Mesenchymal stem cell (in vitro differentiated cells and primary cell): ENCODE data around the gene XCL1.

ENCODE experiments used
- DNase-seq: peaks from one replicate; pipeline ENCODE4 v3.0.0-alpha.2; 2013
- H2AFZ ChIP-seq: one replicate; pipeline ENCODE4 v1.6.1; 2013; ENCODE audit warnings: low read depth, mild to moderate bottlenecking, control low read depth, inconsistent platforms, low read length, moderate library complexity
- H2AK5ac ChIP-seq: 2 replicates; pipeline ENCODE4 v1.6.1; 2013; ENCODE audit warnings: low read length, moderate library complexity, mild to moderate bottlenecking, inconsistent platforms; ENCODE audit not compliant: severe bottlenecking
- H2BK120ac ChIP-seq: one replicate; pipeline ENCODE4 v1.6.1; 2013; ENCODE audit warnings: low read depth, mild to moderate bottlenecking, inconsistent platforms, low read length, moderate library complexity
- H2BK12ac ChIP-seq, 2 experiments: one replicate each; pipeline ENCODE4 v1.6.1; 2013; ENCODE audit warnings: inconsistent platforms in 2 of 2, low read length in 2 of 2, mild to moderate bottlenecking in 2 of 2, moderate library complexity in 2 of 2, control low read depth in 1 of 2
- H2BK15ac ChIP-seq: one replicate; pipeline ENCODE4 v1.6.1; 2013; ENCODE audit warnings: mild to moderate bottlenecking, low read depth, inconsistent platforms; ENCODE audit not compliant: poor library complexity, severe bottlenecking
- H2BK5ac ChIP-seq: 2 replicates; pipeline ENCODE4 v1.6.1; 2013; ENCODE audit warnings: low read depth, mild to moderate bottlenecking, low read length, control low read depth, inconsistent platforms; ENCODE audit not compliant: poor library complexity, severe bottlenecking
- H3K14ac ChIP-seq, 2 experiments: one replicate each; pipeline ENCODE4 v1.6.1; 2013; ENCODE audit warnings: inconsistent platforms in 2 of 2, low read length in 2 of 2, control low read depth in 1 of 2, mild to moderate bottlenecking in 1 of 2, moderate library complexity in 1 of 2
- H3K18ac ChIP-seq, 2 experiments: one replicate each; pipeline ENCODE4 v1.6.1; 2013; ENCODE audit warnings: inconsistent platforms in 2 of 2, low read length in 2 of 2, control low read depth in 1 of 2, low read depth in 1 of 2, mild to moderate bottlenecking in 1 of 2
- H3K23ac ChIP-seq, 2 experiments: one replicate each; pipeline ENCODE4 v1.6.1; 2013; ENCODE audit warnings: inconsistent platforms in 2 of 2, low read length in 2 of 2, mild to moderate bottlenecking in 2 of 2, moderate library complexity in 2 of 2, control low read depth in 1 of 2
- H3K27ac ChIP-seq: 2 replicates; pipeline ENCODE4 v1.5.1; 2013; ENCODE audit warnings: mild to moderate bottlenecking, moderate library complexity, low read length, control low read depth, inconsistent platforms; ENCODE audit not compliant: poor library complexity, severe bottlenecking
- H3K27me3 ChIP-seq, 2 experiments: 2 replicates each; pipeline versions ENCODE4 v1.6.1 to v1.7.0; 2013; ENCODE audit warnings: low read length in 2 of 2, mild to moderate bottlenecking in 2 of 2, moderate library complexity in 2 of 2, control low read depth in 1 of 2, inconsistent platforms in 1 of 2; ENCODE audit not compliant: control insufficient read depth in 1 of 2, insufficient read depth in 1 of 2
- H3K36me3 ChIP-seq, 2 experiments: 2 replicates each; pipeline versions ENCODE4 v1.6.1 to v1.7.0; 2013; ENCODE audit warnings: low read length in 2 of 2, control low read depth in 1 of 2, inconsistent platforms in 1 of 2, low read depth in 1 of 2, mild to moderate bottlenecking in 1 of 2; ENCODE audit not compliant: insufficient read depth in 2 of 2, control insufficient read depth in 1 of 2
- H3K4ac ChIP-seq, 2 experiments: one replicate each; pipeline ENCODE4 v1.6.1; 2013; ENCODE audit warnings: inconsistent platforms in 2 of 2, low read length in 2 of 2, mild to moderate bottlenecking in 2 of 2, moderate library complexity in 2 of 2, control low read depth in 1 of 2, low read depth in 1 of 2
- H3K4me1 ChIP-seq: 2 replicates; pipeline ENCODE4 v1.6.1; 2013; ENCODE audit warnings: low read depth, low read length, control low read depth; ENCODE audit not compliant: control insufficient read depth, insufficient read depth
- H3K4me2 ChIP-seq: 2 replicates; pipeline ENCODE4 v1.6.1; 2013; ENCODE audit warnings: low read length, mild to moderate bottlenecking, inconsistent platforms; ENCODE audit not compliant: poor library complexity, severe bottlenecking
- H3K4me3 ChIP-seq, 2 experiments: 2 replicates each; pipeline versions ENCODE4 v1.5.1 to v1.7.0; 2013; ENCODE audit warnings: low read length in 2 of 2, mild to moderate bottlenecking in 2 of 2, control low read depth in 1 of 2, low read depth in 1 of 2; ENCODE audit not compliant: insufficient read depth in 1 of 2
- H3K79me1 ChIP-seq: replicated peaks from 2 replicates; pipeline ENCODE4 v1.6.1; 2013; ENCODE audit warnings: mild to moderate bottlenecking, control low read depth, low read length, inconsistent platforms; ENCODE audit not compliant: poor library complexity, severe bottlenecking
- H3K9ac ChIP-seq: 2 replicates; pipeline ENCODE4 v1.7.0; 2013; ENCODE audit warnings: mild to moderate bottlenecking, low read length, moderate library complexity
- H3K9me3 ChIP-seq: 2 replicates; pipeline ENCODE4 v1.7.0; 2013; ENCODE audit warnings: mild to moderate bottlenecking, low read length; ENCODE audit not compliant: control insufficient read depth
- H4K8ac ChIP-seq: one replicate; pipeline ENCODE4 v1.6.1; 2013; ENCODE audit warnings: inconsistent platforms, mild to moderate bottlenecking, low read length, moderate library complexity
- H4K91ac ChIP-seq: one replicate; pipeline ENCODE4 v1.6.1; 2013; ENCODE audit warnings: mild to moderate bottlenecking, low read length, inconsistent platforms
- WGBS: methylation state at CpG from one replicate; pipeline ENCODE4 v1.1.7; 2013; ENCODE audit warnings: mixed read lengths; 5-methylcytosine and 5-hydroxymethylcytosine counted together

Gene XCL1

DNA sequence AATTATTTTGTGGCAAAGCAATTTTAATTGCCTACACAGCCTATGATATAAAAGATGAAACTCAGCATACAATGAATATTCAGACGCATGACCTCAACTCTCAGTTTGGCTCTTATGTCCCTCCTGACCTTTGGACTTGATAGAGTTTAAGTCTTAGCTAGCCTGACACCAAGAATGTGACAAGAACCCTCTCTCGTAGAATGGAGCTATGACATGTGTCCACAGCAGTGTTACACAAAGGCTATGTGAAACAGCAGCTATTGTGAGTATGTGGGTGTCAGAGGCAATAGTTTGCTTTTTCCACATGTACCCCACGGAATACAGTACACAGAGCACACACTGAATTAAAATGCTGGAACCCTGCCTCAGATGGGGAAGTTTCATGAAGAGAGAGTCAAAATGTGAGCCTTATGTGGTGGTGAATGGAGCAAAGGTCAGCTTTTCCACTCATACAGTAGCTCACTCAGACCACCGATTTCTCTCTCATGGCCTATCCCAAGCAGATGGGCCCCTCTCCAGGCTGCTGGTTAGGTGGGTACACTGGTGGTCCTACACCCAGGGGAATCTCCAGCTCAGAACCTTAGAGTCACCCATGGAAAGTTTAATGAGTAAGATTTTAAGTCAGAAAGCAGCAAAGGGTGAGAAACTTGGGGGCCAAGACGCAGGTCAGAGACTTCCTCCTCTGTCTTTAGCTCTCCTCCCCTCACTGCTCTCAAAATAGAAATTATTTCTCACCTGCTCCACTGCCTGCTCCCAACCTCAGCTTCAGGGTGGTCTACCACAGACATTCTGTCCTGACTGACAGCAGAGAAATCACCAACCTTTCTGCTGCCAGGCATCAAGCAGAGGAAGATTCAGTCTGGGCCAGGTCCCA is 22.5 kb upstream of the XCL1 start:
- Histone ChIP-seq H3K4me1 (no peaks in the 10 kb centered on the region), H3K4ac (no peak overlapping the region), H4K91ac (no peak overlapping the region), H3K4me3 (no peak overlapping the region), H3K14ac (peak overlapping the region in 1 of 2 experiments; percentile 71), H3K4me2 (no peak overlapping the region), H2AFZ (no peak overlapping the region), H3K23ac (no peak overlapping the region), H2AK5ac (no peak overlapping the region), H3K9me3 (no peaks in the 10 kb centered on the region), H2BK120ac (no peak overlapping the region), H2BK15ac (no peak overlapping the region), H4K8ac (no peak overlapping the region), H3K36me3 (no peaks in the 10 kb centered on the region), H3K18ac (no peak overlapping the region), H3K79me1 (no peaks in the 10 kb centered on the region), H3K27ac (no peak overlapping the region), H3K9ac (no peak overlapping the region), H2BK12ac (no peak overlapping the region), H3K27me3 (no peaks in the 10 kb centered on the region), H2BK5ac (no peak overlapping the region)
- 70% methylated on average over 4 of the region's 5 CpGs for WGBS
- no peak for DNase-seq

DNA sequence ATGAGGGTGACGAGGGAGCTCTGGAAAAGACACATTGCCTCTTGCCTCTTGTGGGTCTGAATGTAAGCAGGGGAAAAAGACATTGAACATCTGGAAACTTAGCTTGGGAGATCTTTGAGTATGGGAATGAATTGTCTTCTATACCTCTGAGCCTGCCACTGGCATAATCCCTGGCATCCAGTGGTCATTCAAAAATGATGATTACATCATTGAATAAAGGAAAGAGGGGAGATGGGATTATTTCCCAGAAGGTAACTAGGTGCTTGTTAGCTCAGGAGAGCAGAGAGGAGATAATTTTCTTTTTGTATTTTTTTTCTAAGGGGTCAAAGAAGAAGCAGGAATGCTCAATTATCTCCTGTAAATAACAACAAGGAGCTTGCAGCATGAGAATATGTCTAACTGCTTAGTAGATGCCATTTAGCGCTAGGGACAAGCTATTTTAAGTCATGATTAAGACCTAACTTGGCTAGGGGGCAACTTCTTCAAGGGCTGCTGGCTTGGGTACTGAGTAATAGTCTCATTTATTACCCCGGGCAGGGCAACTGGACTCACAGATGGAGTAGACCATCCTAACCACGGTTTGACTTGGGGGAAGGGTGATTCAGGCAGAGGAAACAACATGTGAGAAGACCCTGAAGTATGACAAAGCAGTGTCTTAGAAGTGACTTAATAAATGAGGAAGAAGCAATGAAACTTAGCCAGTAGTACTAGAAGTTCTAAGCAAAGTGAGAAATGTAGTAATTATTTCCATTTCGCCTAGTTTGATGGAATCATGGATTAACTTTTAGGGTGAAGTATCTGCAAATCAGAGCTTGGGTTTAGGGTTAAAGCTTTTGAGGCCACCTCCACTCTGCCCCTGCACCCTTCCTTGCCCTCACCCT is 21.6 kb upstream of the XCL1 start:
- no peak overlapping the region for H3K4me3 ChIP-seq
- no peak overlapping the region for H2BK120ac ChIP-seq
- H4K8ac ChIP-seq, result no peak overlapping the region
- H3K14ac ChIP-seq, result no peak overlapping the region
- no peak overlapping the region for H3K23ac ChIP-seq
- no peak overlapping the region for H2AFZ ChIP-seq
- no peaks in the 10 kb centered on the region for H3K36me3 ChIP-seq
- no peak overlapping the region for H2BK15ac ChIP-seq
- no peak overlapping the region for H4K91ac ChIP-seq
- no peak overlapping the region for H3K4ac ChIP-seq
- 88% methylated on average over 5 of the region's 5 CpGs for WGBS
- no peak overlapping the region for H3K18ac ChIP-seq
- H3K27me3 ChIP-seq, result no peaks in the 10 kb centered on the region
- no peak overlapping the region for H2BK5ac ChIP-seq
- no peaks in the 10 kb centered on the region for H3K9me3 ChIP-seq
- H3K79me1 ChIP-seq, result no peaks in the 10 kb centered on the region
- no peak overlapping the region for H3K27ac ChIP-seq
- no peak overlapping the region for H2AK5ac ChIP-seq
- no peaks in the 10 kb centered on the region for H3K4me1 ChIP-seq
- no peak for DNase-seq
- H2BK12ac ChIP-seq, result no peak overlapping the region
- H3K9ac ChIP-seq, result no peak overlapping the region
- no peak overlapping the region for H3K4me2 ChIP-seq

DNA sequence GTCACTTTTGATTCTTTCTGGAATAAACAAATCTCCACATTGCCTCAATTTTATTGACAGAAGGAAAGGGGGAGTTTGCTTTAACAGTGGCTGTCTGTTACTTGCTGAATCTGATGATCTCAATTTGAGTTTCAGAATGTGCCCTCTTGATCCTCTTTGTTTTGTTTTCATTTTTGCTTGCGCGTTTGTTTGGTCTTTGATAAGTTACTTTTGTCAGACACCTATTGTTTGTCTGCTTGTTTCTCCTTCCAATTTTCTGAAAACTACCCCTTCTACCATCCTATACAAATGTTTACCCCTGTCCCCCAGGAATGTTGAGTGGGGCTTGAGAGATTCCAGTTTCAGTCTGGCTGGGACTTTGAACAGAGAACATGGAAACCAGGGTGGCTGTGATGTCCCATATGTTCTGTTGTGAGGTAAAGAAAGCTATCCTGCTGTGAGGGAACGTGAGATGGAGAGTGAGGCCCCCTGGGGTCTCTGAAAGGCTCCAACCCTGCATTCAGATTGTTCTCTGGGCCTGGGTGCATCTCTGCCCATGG is 20.8 kb upstream of the XCL1 start:
- Histone ChIP-seq H3K14ac (no peak overlapping the region), H3K4me1 (no peaks in the 10 kb centered on the region), H3K36me3 (no peaks in the 10 kb centered on the region), H3K9ac (no peak overlapping the region), H3K79me1 (no peaks in the 10 kb centered on the region), H3K23ac (no peak overlapping the region), H3K18ac (peak overlapping the region in 1 of 2 experiments; percentile 59), H4K8ac (peak overlapping the region; percentile 31), H2AK5ac (no peak overlapping the region), H2BK12ac (peak overlapping the region in 1 of 2 experiments; percentile 68), H3K4ac (no peak overlapping the region), H3K27ac (no peak overlapping the region), H3K9me3 (no peaks in the 10 kb centered on the region), H3K27me3 (no peaks in the 10 kb centered on the region), H3K4me2 (no peak overlapping the region), H2BK5ac (no peak overlapping the region), H4K91ac (no peak overlapping the region), H2BK120ac (no peak overlapping the region), H2BK15ac (no peak overlapping the region), H2AFZ (no peak overlapping the region), H3K4me3 (no peak overlapping the region)
- whole genome bisulfite sequencing, result 43% methylated on average over 1 of the region's 3 CpGs
- DNase-seq, result no peak

DNA sequence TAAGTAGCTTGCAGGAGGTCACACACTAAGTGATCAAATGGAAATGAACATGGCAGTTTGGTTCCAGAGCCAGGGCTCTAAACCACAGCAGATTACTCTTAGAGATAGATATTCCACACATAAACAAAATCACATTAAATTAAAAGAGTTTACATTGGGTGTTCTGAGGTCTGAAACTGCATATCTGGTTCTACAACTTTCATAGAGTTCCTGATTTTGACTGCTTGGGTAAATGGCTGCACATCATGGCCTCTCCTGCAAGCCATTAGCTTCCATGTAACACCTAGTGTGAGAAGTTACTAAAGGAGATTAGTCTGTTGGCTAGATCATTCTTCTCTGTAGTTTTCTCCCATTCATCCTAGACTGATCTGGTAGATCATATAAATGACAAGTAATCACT is 19.8 kb upstream of the XCL1 start:
- Histone ChIP-seq H2AFZ (no peak overlapping the region), H2AK5ac (no peak overlapping the region), H3K23ac (no peak overlapping the region), H3K36me3 (no peaks in the 10 kb centered on the region), H3K9ac (no peak overlapping the region), H2BK12ac (no peak overlapping the region), H3K27ac (no peak overlapping the region), H3K4me2 (no peak overlapping the region), H3K4ac (no peak overlapping the region), H2BK120ac (no peak overlapping the region), H3K4me3 (no peak overlapping the region), H4K8ac (no peak overlapping the region), H2BK5ac (no peak overlapping the region), H3K27me3 (no peaks in the 10 kb centered on the region), H3K14ac (no peak overlapping the region), H3K79me1 (no peaks in the 10 kb centered on the region), H3K9me3 (no peaks in the 10 kb centered on the region), H4K91ac (no peak overlapping the region), H3K18ac (no peak overlapping the region), H3K4me1 (no peaks in the 10 kb centered on the region), H2BK15ac (no peak overlapping the region)
- DNase-seq, result peak; percentile 11
